GM23338 (cell line): ENCODE data around the gene ANO5. TPM values are rescaled to one million over a fixed set of nuclear protein-coding genes. Genes with fewer than 3 reads are reported as not detected.

Source experiments
- ETS1 ChIP-seq: IDR thresholded peaks from 2 replicates; pipeline ENCODE4 v1.6.1; 2016; ENCODE audit warnings: antibody characterized with exemption
- EZH2 ChIP-seq: fragments of 200-600 bp; sonication (generic); IDR thresholded peaks from one replicate; pipeline ENCODE4 v1.8.0; 2017; ENCODE audit warnings: antibody characterized with exemption, mild to moderate bottlenecking, low read depth; ENCODE audit not compliant: unreplicated experiment
- EZH2phosphoT487 ChIP-seq: fragments of 200-600 bp; sonication (generic); IDR thresholded peaks from one replicate; pipeline ENCODE4 v1.8.1; 2018; ENCODE audit warnings: antibody characterized with exemption; ENCODE audit not compliant: unreplicated experiment
- JUNB ChIP-seq: IDR thresholded peaks from one replicate; pipeline ENCODE4 v1.6.1; 2016; ENCODE audit warnings: antibody characterized with exemption; ENCODE audit not compliant: unreplicated experiment
- NANOG ChIP-seq: IDR thresholded peaks from 2 replicates; pipeline ENCODE4 v1.6.1; 2016; ENCODE audit warnings: antibody characterized with exemption, borderline replicate concordance
- POLR2AphosphoS5 ChIP-seq: IDR thresholded peaks from 2 replicates; pipeline ENCODE4 v1.6.1; 2016; ENCODE audit warnings: antibody characterized with exemption, low read depth
- REST ChIP-seq: IDR thresholded peaks from one replicate; pipeline ENCODE4 v1.6.1; 2018; ENCODE audit warnings: antibody characterized with exemption; ENCODE audit not compliant: unreplicated experiment
- STAT1 ChIP-seq: IDR thresholded peaks from one replicate; pipeline ENCODE4 v1.6.1; 2016; ENCODE audit warnings: antibody characterized with exemption; ENCODE audit not compliant: unreplicated experiment
- ZNF331 ChIP-seq: fragments of 250-450 bp; sonication (Bioruptor Pico); IDR thresholded peaks from 2 replicates; pipeline ENCODE4 v1.5.0; 2020; ENCODE audit warnings: low read depth, mild to moderate bottlenecking, moderate library complexity
- ZNF462 ChIP-seq: fragments of 250-450 bp; sonication (Bioruptor Pico); IDR thresholded peaks from 2 replicates; pipeline ENCODE4 v1.5.0; 2020; ENCODE audit warnings: mild to moderate bottlenecking, moderate library complexity
- polyA plus RNA-seq: library from polyadenylated mRNA; unstranded; fragments of >200 nt; fragmentation: Nextera tagmentation; extraction: Ambion mirVana; gene quantifications from 2 replicates; pipeline ENCODE4 v1.2.1, GENCODE V29; 2016
- total RNA-seq: library from RNA; depleted of rRNA; stranded (reverse); fragments of >200 nt; shearing (Covaris generic); gene quantifications from 2 replicates; pipeline ENCODE4 v1.2.3, GENCODE V29; 2014

ANO5 gene
- total and polyA plus RNA-seq, 2 experiments from 2014 or later: 1.8 to 8.3 TPM

GRCh38 chr11:22199243-22199642 lies 6.4 kb downstream of the ANO5 start (continued):
- TF ChIP-seq ZNF462 (CRISPR knock-in tag) (no peak), ZNF331 (no peak), NANOG (no peak), STAT1 (no peak), EZH2phosphoT487 (no peak), JUNB (no peak), REST (no peak), POLR2AphosphoS5 (no peak), ETS1 (no peak), EZH2 (no peak)
